HG03571 (cell line): ENCODE results near the gene ENOX1.
"Not testable (repeated sequence)": the region's sequence is repeated elsewhere in the genome, so short reads cannot be mapped to it uniquely, and the experiment has no call there.

Experiments used
- ATAC-seq: cut with Tn5 transposase; IDR thresholded peaks from one replicate; pipeline ENCODE4 v1.9.1; 2021; ENCODE audit not compliant: unreplicated experiment

The ENOX1 gene

GRCh38 chr13:43360892-43361610 is 425.7 kb downstream of the ENOX1 start:
- no peak for ATAC-seq

- ATAC-seq = no peak
These were observed 426.6 kb downstream of the ENOX1 start for GRCh38 chr13:43360171-43360570.

- no peak for ATAC-seq
These were observed 427.2 kb downstream of the ENOX1 start for GRCh38 chr13:43359536-43359935.

- ATAC-seq = no peak
These were observed 429.2 kb downstream of the ENOX1 start for GRCh38 chr13:43357564-43357963.

- no peak for ATAC-seq
These were observed 430.2 kb downstream of the ENOX1 start for GRCh38 chr13:43356567-43356966.

- ATAC-seq = no peak
These were observed 431.0 kb downstream of the ENOX1 start for GRCh38 chr13:43355774-43356173.

- ATAC-seq = no peak
These were observed 432.4 kb downstream of the ENOX1 start for GRCh38 chr13:43354153-43354945.

- ATAC-seq = no peak
These were observed 433.1 kb downstream of the ENOX1 start for GRCh38 chr13:43353631-43354030.

GRCh38 chr13:43351612-43352011 is 435.2 kb downstream of the ENOX1 start:
- ATAC-seq = not testable (repeated sequence)

GRCh38 chr13:43348397-43348796 is 438.4 kb downstream of the ENOX1 start:
- no peak for ATAC-seq

- no peak for ATAC-seq
These were observed 438.9 kb downstream of the ENOX1 start for GRCh38 chr13:43347877-43348276.

GRCh38 chr13:43346427-43346826 is 440.3 kb downstream of the ENOX1 start:
- no peak for ATAC-seq

GRCh38 chr13:43343645-43344044 is 443.1 kb downstream of the ENOX1 start:
- no peak for ATAC-seq

- no peak for ATAC-seq
These were observed 446.8 kb downstream of the ENOX1 start for GRCh38 chr13:43339805-43340550.

GRCh38 chr13:43339145-43339804 is 447.5 kb downstream of the ENOX1 start:
- no peak for ATAC-seq

GRCh38 chr13:43335764-43336163 is 451.0 kb downstream of the ENOX1 start:
- no peak for ATAC-seq

- no peak for ATAC-seq
These were observed 453.6 kb downstream of the ENOX1 start for GRCh38 chr13:43333176-43333575.

- ATAC-seq = no peak
These were observed 455.1 kb downstream of the ENOX1 start for GRCh38 chr13:43331672-43332071.

- no peak for ATAC-seq
These were observed 457.1 kb downstream of the ENOX1 start for GRCh38 chr13:43329702-43330101.

GRCh38 chr13:43328907-43329306 is 457.9 kb downstream of the ENOX1 start:
- no peak for ATAC-seq

- ATAC-seq = no peak
These were observed 460.7 kb downstream of the ENOX1 start for GRCh38 chr13:43326100-43326499.
